Mucosa of descending colon (tissue), 3 donors: ENCODE results near the gene OS9. TPM values are rescaled to one million over a fixed set of nuclear protein-coding genes. Genes with fewer than 3 reads are reported as not detected.
"Not testable (repeated sequence)": the region's sequence is repeated elsewhere in the genome, so short reads cannot be mapped to it uniquely, and the experiment has no call there.

ENCODE experiments used
- ATAC-seq: fragments of 200-7000 bp; cut with Tn5 transposase; one replicate; pipeline ENCODE4 v1.9.1; 2020; ENCODE audit warnings: mild to moderate bottlenecking, moderate library complexity
- DNase-seq, 3 donors: peaks; one replicate each; pipeline ENCODE4 v3.0.0-alpha.2; 2020
- H3K36me3 ChIP-seq: fragments of 200-600 bp; one replicate; pipeline ENCODE4 v1.8.0; 2021; ENCODE audit warnings: low read depth, mild to moderate bottlenecking
- H3K4me1 ChIP-seq: fragments of 200-600 bp; one replicate; pipeline ENCODE4 v1.8.0; 2021; ENCODE audit warnings: low read depth, mild to moderate bottlenecking
- H3K4me3 ChIP-seq: fragments of 200-600 bp; one replicate; pipeline ENCODE4 v1.8.0; 2021; ENCODE audit warnings: mild to moderate bottlenecking
- H3K9me3 ChIP-seq: fragments of 200-600 bp; one replicate; pipeline ENCODE4 v1.8.0; 2021; ENCODE audit warnings: mild to moderate bottlenecking
- intact Hi-C, 2 donors: fragments of 100-400 bp; cut with DNase I in 1 of 2; cut with micrococcal nuclease in 1 of 2; formaldehyde crosslinking; loops; one replicate each; pipeline versions ENCODE4 v1.11.0 to v1.11.1; 2022; cut with DNase I, micrococcal nuclease
- total RNA-seq, 3 donors: library from RNA; stranded (reverse); fragmentation: NEBNext Ultra II Directional in 2 of 3; extraction: Animal tissue kit (Norgen Biotek cat#: 25700) in 2 of 3; gene quantifications; one replicate each; pipeline versions ENCODE4 v1.2.1 to v1.2.4, GENCODE V29; 2021 to 2023
- TF ChIP-seq, protein P1 (sequence below): fragments of 200-600 bp; IDR thresholded peaks from one replicate; pipeline ENCODE4 v1.8.0; 2022; ENCODE audit warnings: antibody characterized with exemption, mild to moderate bottlenecking
- donor health status: DM: no; HTN: no; CAD: no; lungs with moderate emphysema.
- donor health status: DM: no; HTN: no; CAD: no.
- donor health status: DM: no; HTN: yes; CAD: no.

OS9 gene
- total RNA-seq, 3 donors from 2014 or later, result 230 to 282 (median 282) TPM

DNA sequence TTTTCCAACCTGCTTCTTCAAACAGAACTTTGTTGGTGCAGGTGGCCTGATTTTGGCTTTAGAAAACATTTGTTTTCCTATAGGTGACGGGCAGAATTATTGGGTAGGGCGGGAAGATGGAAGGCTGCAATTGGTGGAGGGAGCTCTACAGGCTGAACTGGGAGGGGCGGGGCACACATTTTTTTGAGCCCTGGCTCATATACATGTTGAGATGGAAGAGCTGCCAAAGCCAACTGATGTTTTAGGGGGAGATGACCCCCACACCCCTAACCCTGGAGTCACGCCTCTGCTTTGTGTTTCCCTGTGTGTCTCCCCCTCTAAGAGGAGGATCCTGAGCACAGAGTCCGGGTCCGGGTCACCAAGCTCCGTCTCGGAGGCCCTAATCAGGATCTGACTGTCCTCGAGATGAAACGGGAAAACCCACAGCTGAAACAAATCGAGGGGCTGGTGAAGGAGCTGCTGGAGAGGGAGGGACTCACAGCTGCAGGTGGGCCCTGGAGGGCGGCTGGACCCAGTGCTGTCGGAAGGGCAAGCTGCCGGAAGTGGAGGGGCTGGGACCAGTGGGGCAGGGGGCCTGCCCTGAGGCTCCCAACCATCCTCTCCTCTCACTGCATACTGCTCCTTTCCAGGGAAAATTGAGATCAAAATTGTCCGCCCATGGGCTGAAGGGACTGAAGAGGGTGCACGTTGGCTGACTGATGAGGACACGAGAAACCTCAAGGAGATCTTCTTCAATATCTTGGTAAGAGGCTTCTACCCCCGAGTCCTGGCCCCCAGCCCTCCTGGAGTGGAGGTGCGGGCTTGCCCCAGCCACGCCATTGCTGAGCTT, 26.1 kb downstream of the OS9 start:
- TF ChIP-seq, protein P1, sequence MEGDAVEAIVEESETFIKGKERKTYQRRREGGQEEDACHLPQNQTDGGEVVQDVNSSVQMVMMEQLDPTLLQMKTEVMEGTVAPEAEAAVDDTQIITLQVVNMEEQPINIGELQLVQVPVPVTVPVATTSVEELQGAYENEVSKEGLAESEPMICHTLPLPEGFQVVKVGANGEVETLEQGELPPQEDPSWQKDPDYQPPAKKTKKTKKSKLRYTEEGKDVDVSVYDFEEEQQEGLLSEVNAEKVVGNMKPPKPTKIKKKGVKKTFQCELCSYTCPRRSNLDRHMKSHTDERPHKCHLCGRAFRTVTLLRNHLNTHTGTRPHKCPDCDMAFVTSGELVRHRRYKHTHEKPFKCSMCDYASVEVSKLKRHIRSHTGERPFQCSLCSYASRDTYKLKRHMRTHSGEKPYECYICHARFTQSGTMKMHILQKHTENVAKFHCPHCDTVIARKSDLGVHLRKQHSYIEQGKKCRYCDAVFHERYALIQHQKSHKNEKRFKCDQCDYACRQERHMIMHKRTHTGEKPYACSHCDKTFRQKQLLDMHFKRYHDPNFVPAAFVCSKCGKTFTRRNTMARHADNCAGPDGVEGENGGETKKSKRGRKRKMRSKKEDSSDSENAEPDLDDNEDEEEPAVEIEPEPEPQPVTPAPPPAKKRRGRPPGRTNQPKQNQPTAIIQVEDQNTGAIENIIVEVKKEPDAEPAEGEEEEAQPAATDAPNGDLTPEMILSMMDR, result no peak
- Histone ChIP-seq H3K9me3 (no peaks in the 10 kb centered on the region), H3K36me3 (peaks cover 11% of the 10 kb centered on the region), H3K4me3 (no peak overlapping the region), H3K4me1 (no peaks in the 10 kb centered on the region)
- ATAC-seq, result no peak
- intact Hi-C loops, result no loop called here
- no peak for DNase-seq

DNA sequence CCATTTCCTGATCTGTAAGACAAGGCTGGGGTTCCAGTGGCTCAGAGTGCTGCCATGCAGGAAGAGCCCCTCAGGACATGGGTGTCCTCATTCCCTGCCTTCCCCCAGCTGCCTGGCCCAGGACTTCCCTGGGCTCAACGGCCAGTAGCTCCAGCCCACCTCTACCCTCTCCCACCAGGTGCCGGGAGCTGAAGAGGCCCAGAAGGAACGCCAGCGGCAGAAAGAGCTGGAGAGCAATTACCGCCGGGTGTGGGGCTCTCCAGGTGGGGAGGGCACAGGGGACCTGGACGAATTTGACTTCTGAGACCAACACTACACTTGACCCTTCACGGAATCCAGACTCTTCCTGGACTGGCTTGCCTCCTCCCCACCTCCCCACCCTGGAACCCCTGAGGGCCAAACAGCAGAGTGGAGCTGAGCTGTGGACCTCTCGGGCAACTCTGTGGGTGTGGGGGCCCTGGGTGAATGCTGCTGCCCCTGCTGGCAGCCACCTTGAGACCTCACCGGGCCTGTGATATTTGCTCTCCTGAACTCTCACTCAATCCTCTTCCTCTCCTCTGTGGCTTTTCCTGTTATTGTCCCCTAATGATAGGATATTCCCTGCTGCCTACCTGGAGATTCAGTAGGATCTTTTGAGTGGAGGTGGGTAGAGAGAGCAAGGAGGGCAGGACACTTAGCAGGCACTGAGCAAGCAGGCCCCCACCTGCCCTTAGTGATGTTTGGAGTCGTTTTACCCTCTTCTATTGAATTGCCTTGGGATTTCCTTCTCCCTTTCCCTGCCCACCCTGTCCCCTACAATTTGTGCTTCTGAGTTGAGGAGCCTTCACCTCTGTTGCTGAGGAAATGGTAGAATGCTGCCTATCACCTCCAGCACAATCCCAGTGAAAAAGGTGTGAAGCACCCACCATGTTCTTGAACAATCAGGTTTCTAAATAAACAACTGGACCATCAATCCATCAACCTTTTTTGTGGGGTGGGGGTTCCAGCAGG, 27.0 kb downstream of the OS9 start:
- H3K9me3 ChIP-seq, result no peaks in the 10 kb centered on the region
- no peak overlapping the region for H3K4me3 ChIP-seq
- intact Hi-C loops, result no loop called here
- H3K36me3 ChIP-seq, result peaks cover 11% of the 10 kb centered on the region
- ATAC-seq (no peak), DNase-seq (no peak)
- peaks cover 1% of the 10 kb centered on the region for H3K4me1 ChIP-seq
- TF ChIP-seq, protein P1, result no peak

DNA sequence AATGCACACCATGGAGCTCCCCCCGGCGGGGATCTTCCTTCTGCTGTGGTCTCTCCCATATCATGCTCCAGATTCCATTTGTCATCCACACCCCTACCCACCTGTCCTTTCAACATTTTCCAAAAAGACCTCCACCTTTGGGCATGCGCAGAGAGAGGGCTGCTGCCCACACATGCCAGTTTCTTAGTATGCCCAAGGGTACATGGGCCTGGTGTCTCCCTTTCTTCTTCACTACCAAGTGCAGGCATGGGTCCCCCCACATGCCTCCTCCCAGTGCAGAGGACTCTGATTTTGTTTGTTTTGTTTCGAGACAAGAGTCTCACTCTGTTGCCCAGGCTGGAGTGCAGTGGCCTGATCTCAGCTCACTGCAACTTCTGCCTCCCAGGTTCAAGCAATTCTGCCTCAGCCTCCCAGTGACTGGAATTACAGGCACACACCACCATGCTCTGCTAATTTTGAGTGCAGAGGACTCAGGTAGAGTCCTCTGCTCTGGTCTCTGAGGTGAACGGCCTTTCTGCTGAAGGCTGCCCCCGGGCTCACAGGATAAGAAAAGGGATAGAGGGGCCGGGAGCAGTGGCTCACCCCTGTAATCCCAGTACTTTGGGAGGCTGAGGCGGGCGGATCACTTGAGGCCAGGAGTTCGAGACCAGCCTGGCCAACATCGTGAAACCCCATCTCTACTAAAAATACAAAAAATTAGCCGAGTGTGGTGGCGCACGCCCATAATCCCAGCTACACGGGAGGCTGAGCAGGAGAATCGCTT, 28.1 kb downstream of the OS9 start:
- H3K9me3 ChIP-seq, ATAC-seq, intact Hi-C loops, H3K4me1 ChIP-seq, DNase-seq, H3K4me3 ChIP-seq: not testable (repeated sequence)
- H3K36me3 ChIP-seq, result peaks cover 11% of the 10 kb centered on the region

DNA sequence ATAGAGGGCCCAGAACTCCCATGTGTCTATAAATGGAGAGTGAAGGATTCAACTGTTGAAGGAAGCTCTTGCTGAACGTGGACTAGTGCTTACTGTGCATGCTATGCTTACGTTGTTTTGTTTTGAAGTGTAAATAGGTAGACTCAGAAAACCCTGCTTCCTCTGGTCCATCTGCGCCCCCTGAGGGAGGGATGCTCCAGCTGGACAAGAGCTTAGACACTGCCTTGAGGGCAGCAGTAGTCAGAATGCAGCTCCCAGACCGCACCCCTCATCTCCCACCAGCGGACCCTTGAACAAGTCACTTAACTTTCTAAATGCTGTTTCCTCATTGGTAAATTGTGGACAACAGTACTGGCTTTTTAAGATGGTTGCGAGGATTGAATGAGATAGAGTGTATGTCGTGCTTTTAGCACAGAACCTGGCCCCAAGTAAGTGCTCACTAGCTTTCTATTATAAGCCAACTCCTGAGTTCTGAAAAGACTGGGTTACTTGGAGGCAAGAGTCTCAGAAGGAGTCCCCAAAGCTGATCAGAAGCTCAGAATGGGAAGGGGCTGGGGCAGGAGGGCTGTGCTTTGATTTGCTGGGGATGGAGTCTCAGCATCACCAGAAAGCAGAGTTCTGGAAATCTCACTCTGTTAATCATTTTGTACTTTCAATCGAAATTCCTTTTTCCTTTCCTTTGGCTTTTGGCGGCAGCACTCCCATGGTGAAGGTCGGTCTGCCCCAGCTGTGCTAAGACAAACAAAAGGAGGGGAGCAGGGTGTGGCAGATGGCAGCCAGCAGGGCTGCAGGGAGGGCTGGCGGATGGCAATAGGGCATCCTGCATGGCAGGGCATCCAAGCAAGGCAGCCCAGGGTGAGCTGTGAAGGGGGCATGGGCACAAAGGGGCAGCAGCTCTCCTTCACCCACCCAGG, 29.0 kb downstream of the OS9 start:
- H3K4me3 ChIP-seq, result no peak overlapping the region
- ATAC-seq, result no peak
- H3K36me3 ChIP-seq, result peaks cover 11% of the 10 kb centered on the region
- peaks cover 3% of the 10 kb centered on the region for H3K4me1 ChIP-seq
- peak in 1 of 3 donors; percentile 26 for DNase-seq
- H3K9me3 ChIP-seq, result no peaks in the 10 kb centered on the region
- TF ChIP-seq, protein P1, result no peak
- intact Hi-C loops, result no loop called here

DNA sequence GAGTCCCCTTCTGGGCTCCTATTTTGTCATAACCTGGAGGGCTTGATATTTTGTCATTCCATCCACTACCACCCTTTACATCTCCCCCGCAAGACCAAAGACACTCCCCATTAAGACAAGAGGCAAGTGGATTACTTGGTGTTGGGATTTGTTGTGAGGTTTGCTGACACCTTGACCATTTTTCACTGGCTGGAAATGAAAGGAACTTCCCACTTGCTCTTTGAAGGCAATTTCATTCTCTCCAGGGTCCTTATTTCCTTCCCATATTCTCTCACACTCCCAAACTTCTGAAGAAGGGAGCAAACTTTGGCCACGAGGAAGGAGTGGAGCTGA, 29.7 kb downstream of the OS9 start:
- Histone ChIP-seq H3K4me1 (peaks cover 3% of the 10 kb centered on the region), H3K4me3 (no peak overlapping the region), H3K9me3 (no peaks in the 10 kb centered on the region), H3K36me3 (peaks cover 5% of the 10 kb centered on the region)
- TF ChIP-seq, protein P1, result no peak
- DNase-seq, result no peak
- intact Hi-C loops, result no loop called here
- no peak for ATAC-seq
